ENCODE measurements around the gene SH3GL2.

SH3GL2 gene

DNA sequence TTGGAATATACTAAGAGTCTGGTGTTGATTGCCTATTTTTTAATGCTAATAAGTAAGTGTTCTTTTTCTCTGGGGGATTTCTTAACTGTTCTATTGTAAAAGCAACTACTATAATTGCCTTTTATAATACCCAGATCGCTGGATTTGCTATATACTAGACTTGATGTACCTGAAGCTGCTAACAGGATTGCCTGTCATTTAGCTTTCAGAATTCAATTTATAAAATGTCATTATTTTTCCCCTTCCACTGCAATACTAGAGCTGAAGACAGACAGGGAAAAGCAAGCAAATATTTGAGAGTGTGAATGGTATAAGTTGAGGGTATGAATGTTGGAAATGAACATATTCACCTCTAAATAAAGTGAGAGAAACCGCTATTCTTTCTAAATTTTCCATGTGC lies 115.5 kb downstream of the SH3GL2 start:
- Histone ChIP-seq H2AFZ (ENCODE audit: low read depth, low read length) (no peak overlapping the region), H3K4me2 (ENCODE audit: insufficient read depth, low read length) (no peak overlapping the region), H3K36me3 (ENCODE audit: insufficient read depth, low read length) (no peaks in the 10 kb centered on the region), H3K4me3 (ENCODE audit: low read depth in 1 of 2, low read length in 2 of 2) (no peak overlapping the region), H3K9me3 (ENCODE audit: insufficient read depth, low read length, severe bottlenecking) (no peaks in the 10 kb centered on the region), H3K9ac (ENCODE audit: low read depth, low read length) (no peak overlapping the region), H3K27me3 (ENCODE audit: insufficient read depth, low read length, poor library complexity) (peaks cover 3% of the 10 kb centered on the region), H3K79me2 (ENCODE audit: insufficient read depth, low read length) (no peaks in the 10 kb centered on the region), H3K27ac (ENCODE audit: low read length) (no peak overlapping the region), H3K4me1 (ENCODE audit: insufficient read depth, low read length) (no peaks in the 10 kb centered on the region), H4K20me1 (ENCODE audit: insufficient read depth, low read length) (no peaks in the 10 kb centered on the region)
- ATAC-seq (ENCODE audit: insufficient read depth, low read depth): no peak
- no peak for DNase-seq
- TF ChIP-seq EZH2 (IDR thresholded peaks at IDR 0.05; ENCODE audit: borderline replicate concordance, low read depth, low read length, severe bottlenecking): no peak
- TF ChIP-seq, protein P1, sequence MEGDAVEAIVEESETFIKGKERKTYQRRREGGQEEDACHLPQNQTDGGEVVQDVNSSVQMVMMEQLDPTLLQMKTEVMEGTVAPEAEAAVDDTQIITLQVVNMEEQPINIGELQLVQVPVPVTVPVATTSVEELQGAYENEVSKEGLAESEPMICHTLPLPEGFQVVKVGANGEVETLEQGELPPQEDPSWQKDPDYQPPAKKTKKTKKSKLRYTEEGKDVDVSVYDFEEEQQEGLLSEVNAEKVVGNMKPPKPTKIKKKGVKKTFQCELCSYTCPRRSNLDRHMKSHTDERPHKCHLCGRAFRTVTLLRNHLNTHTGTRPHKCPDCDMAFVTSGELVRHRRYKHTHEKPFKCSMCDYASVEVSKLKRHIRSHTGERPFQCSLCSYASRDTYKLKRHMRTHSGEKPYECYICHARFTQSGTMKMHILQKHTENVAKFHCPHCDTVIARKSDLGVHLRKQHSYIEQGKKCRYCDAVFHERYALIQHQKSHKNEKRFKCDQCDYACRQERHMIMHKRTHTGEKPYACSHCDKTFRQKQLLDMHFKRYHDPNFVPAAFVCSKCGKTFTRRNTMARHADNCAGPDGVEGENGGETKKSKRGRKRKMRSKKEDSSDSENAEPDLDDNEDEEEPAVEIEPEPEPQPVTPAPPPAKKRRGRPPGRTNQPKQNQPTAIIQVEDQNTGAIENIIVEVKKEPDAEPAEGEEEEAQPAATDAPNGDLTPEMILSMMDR (IDR thresholded peaks at IDR 0.05; ENCODE audit: borderline replicate concordance, extremely low read depth, low read length, poor library complexity, severe bottlenecking): no peak

DNA sequence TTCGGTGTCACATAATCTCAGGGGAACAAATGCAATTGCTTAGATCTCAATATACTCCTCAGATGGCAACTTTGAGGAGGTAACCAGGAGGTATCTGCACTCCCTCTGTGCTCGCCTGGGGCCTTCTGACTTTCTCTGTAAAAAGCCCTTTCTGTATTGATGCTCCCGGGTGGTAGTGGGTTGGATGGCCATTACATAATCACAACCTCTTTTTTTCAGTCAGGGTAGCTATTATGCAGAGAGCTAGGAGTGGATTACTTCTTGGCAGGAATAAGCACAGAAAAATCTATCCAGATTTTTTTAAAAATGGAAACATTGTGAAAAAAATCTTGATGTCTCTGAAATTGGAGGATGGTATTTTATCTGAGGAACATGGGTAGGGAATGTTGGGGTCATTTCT lies 116.6 kb downstream of the SH3GL2 start:
- Histone ChIP-seq H3K4me3 (ENCODE audit: low read depth in 1 of 2, low read length in 2 of 2) (no peak overlapping the region), H3K27ac (ENCODE audit: low read length) (no peak overlapping the region), H3K9ac (ENCODE audit: low read depth, low read length) (no peak overlapping the region), H3K4me2 (ENCODE audit: insufficient read depth, low read length) (no peak overlapping the region), H3K4me1 (ENCODE audit: insufficient read depth, low read length) (no peaks in the 10 kb centered on the region), H4K20me1 (ENCODE audit: insufficient read depth, low read length) (no peaks in the 10 kb centered on the region), H3K9me3 (ENCODE audit: insufficient read depth, low read length, severe bottlenecking) (no peaks in the 10 kb centered on the region), H3K27me3 (ENCODE audit: insufficient read depth, low read length, poor library complexity) (no peaks in the 10 kb centered on the region), H3K79me2 (ENCODE audit: insufficient read depth, low read length) (no peaks in the 10 kb centered on the region), H2AFZ (ENCODE audit: low read depth, low read length) (no peak overlapping the region), H3K36me3 (ENCODE audit: insufficient read depth, low read length) (no peaks in the 10 kb centered on the region)
- no peak for DNase-seq
- TF ChIP-seq, protein P1 (IDR thresholded peaks at IDR 0.05; ENCODE audit: borderline replicate concordance, extremely low read depth, low read length, poor library complexity, severe bottlenecking): no peak
- no peak for TF ChIP-seq EZH2 (IDR thresholded peaks at IDR 0.05; ENCODE audit: borderline replicate concordance, low read depth, low read length, severe bottlenecking)
- ATAC-seq (ENCODE audit: insufficient read depth, low read depth): no peak

DNA sequence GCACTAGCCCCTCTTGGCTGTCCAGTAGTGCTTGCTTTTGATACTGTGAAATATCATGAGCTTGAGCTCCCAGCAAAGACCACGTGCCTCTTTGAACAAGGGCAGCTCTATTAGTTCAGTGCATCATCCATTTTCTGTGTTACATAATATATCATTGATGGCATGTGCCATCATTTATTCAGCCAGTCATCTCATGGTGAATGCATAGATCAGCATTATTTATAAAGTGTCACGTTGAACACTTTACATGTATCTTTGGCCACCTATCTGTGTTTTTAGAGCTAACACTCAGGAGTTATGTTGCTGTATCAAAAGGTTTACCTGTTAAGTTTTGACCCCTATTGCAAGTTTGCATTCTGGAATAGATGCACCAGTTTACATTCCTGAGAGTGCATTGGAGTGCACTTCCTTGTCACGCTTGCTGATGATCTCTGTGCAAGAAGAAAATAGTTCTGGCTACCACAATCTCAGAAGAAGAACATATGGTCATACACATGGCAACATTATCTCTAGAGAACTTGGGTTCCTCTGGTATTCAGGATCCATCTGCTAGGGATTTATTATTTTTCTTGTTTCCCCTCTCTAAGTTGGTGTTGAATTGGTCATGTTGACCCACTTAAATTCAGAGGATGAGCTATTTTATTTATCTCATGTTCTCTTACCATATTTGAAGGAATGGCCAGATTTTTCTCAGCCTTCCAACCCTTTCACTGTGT lies 120.9 kb downstream of the SH3GL2 start:
- H3K4me2 ChIP-seq (ENCODE audit: insufficient read depth, low read length): no peak overlapping the region
- no peak overlapping the region for H3K4me3 ChIP-seq (ENCODE audit: low read depth in 1 of 2, low read length in 2 of 2)
- H3K36me3 ChIP-seq (ENCODE audit: insufficient read depth, low read length): no peaks in the 10 kb centered on the region
- no peak overlapping the region for H3K9ac ChIP-seq (ENCODE audit: low read depth, low read length)
- no peak for TF ChIP-seq EZH2 (IDR thresholded peaks at IDR 0.05; ENCODE audit: borderline replicate concordance, low read depth, low read length, severe bottlenecking)
- TF ChIP-seq, protein P1 (IDR thresholded peaks at IDR 0.05; ENCODE audit: borderline replicate concordance, extremely low read depth, low read length, poor library complexity, severe bottlenecking): no peak
- H3K79me2 ChIP-seq (ENCODE audit: insufficient read depth, low read length): no peaks in the 10 kb centered on the region
- no peaks in the 10 kb centered on the region for H3K4me1 ChIP-seq (ENCODE audit: insufficient read depth, low read length)
- no peaks in the 10 kb centered on the region for H4K20me1 ChIP-seq (ENCODE audit: insufficient read depth, low read length)
- H2AFZ ChIP-seq (ENCODE audit: low read depth, low read length): no peak overlapping the region
- H3K27me3 ChIP-seq (ENCODE audit: insufficient read depth, low read length, poor library complexity): no peaks in the 10 kb centered on the region
- no peaks in the 10 kb centered on the region for H3K9me3 ChIP-seq (ENCODE audit: insufficient read depth, low read length, severe bottlenecking)
- no peak overlapping the region for H3K27ac ChIP-seq (ENCODE audit: low read length)
- ATAC-seq (ENCODE audit: insufficient read depth, low read depth): no peak
- DNase-seq: no peak

Measured in DND-41 (cell line).